HG02759 (cell line): ENCODE measurements around the gene MSI2.
A peak's percentile ranks its signal among the peaks of the same experiment; 100 is the strongest.

Source experiments
- ATAC-seq: cut with Tn5 transposase; IDR thresholded peaks from one replicate; pipeline ENCODE4 v1.9.1; 2021; ENCODE audit warnings: mild to moderate bottlenecking, moderate library complexity; ENCODE audit not compliant: unreplicated experiment

The MSI2 gene

DNA sequence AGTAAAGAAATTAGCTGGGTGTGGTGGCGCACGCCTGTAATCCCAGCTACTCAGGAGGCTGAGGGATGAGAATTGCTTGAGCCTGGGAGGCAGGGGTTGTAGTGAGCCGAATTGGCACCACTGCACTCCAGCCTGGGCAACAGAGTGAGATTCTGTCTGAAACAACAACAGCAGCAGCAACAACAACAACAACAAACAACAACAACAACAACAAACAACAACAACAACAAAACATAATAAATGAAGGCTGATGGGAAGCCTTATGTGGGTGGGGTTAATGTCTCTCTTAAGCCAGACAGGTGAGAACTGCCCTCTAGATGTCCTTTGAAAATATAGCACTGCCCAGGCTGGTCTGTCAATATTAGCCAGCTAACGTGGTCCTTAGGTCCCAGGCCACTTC, 107.3 kb downstream of the MSI2 start:
- no peak for ATAC-seq

GRCh38 chr17:57363998-57364643, 107.8 kb downstream of the MSI2 start:
- no peak for ATAC-seq

DNA sequence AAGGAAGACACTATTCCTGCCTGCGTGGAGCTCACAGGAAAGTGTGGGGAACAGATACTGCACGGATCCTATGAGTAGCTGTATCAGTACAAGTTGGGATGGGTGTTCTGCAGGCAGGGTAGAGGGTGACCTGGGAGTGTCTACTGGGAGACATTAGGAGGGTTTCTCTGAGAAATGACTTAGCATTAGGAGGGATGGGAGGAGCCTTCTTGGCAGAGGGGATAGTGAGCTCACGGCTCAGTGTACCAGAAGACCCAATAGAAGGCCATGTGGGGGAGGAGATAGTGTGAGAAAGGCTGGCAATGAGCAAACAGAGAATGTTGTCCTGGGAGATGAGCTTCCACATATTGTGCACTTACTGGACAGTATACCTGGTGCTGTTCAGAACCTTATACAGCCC, 109.1 kb downstream of the MSI2 start:
- ATAC-seq = no peak

GRCh38 chr17:57366177-57366557, 109.8 kb downstream of the MSI2 start:
- ATAC-seq = no peak

DNA sequence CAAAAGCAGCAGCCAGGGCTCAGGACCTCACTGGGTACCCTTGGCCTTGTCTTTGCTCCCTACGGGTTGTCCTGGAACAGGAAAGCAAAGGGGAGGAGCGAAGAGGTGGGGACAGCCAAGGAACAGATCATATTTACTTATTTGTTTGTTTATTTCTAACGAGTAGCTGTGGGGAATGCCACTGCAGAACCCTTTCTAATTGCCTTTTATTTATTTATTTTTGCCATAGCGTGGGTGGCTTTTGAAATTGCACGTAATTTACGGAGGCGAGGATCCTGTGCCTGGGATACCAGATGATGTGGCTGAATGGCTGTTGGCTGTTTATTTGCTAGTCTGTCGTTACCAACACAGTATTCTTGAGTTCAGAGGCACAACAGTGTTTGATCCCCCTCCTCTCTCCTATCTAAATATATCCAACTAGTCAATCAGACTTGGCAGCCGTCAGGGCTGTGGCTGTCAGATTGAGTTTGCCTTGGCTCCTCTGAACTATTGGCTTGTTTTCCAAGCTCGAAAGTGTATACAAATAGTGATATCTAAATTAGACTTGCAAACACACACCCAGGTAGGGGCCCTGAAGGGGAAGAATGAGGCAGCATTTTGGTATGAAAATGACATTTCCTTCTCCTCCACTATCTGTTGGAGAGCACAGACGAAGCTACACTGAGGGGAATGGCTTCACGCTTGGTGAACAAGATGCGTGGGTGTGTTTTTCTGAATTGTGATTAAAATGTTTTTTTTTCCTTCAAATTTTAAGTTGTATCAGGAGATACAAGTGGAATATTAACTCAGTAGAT, 110.4 kb downstream of the MSI2 start:
- ATAC-seq = no peak

- peak; percentile 42 for ATAC-seq
Measured at GRCh38 chr17:57368637-57369336, 112.5 kb downstream of the MSI2 start.

DNA sequence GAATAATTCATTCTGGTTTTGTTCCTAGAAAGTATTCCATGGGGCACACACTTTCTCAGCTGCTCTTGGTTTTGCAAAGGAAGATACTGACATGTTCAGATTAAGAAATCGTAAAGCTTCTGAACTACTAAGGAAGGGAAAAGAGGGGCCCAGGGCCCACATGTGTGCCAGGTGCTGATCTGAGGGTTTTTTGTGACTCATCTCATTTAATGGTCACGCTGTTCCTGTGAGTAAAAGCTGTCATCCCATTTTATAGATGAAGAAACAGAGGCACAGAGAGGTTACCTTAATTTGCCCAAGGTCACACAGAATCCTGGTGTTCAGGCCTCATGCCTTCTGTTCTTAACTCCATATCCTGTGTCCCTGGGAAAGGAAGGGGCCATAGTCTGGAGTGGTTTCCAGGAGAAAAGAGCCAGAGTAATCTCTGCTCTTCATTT, 113.2 kb downstream of the MSI2 start:
- ATAC-seq = peak; percentile 39

GRCh38 chr17:57370037-57370581, 113.8 kb downstream of the MSI2 start:
- peak; percentile 65 for ATAC-seq

DNA sequence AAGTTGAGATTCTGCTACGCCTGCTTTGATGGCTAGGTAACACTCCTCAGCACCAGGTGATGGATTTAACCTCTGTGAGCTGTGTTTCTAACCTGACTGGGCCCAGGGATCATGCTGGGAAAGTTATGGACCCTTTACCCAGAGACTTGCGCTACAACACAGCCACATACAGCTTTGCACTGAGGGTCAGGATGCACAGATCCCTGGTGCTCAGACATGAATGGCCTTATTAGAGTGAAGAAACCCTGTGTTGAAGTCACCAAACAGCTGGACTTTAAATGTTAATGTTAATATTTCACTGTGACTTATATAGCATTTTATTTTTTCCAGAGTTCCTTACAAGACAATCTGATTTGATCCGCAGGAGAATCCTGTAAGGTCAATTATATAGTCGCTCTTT, 114.3 kb downstream of the MSI2 start:
- no peak for ATAC-seq

DNA sequence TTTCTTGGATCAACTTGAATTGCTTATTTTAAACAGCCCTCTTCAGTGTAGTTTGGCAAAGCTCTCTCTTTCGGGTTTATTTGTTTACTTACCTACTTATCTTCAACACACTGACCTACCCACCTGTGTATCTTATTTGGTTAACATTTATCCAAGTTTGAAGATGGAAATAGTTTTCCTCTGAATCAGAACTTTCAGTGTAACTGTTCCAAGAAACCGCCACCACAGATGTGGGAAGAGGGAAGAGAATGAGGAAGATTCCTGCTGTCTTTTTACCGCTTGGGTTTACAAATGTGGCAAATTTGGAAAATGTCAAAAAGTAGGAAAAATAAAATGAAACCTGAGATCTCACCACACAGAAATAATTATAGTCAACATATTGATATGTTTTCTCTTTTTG, 115.8 kb downstream of the MSI2 start:
- no peak for ATAC-seq

- no peak for ATAC-seq
Measured at GRCh38 chr17:57373048-57373447, 116.7 kb downstream of the MSI2 start.

DNA sequence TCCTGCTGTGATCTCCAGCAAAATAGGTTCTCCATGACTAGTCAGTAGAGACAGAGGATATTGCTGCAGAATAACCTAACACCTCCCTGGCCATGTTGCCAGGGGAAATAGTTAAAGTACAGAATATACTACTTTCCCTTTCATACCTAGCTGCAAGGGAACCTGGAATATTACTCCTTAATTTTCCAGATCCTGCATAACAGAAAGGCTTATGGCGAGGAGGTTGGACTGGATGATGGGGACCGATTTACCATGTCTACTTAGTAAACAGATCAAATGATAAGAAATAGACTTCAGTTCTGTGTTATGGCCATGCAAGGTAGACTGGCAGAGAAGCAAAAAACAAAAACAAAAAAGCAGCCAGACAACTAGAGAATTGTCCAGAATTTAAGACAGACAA, 117.4 kb downstream of the MSI2 start:
- ATAC-seq = no peak

- ATAC-seq = no peak
Measured at GRCh38 chr17:57375040-57375769, 118.9 kb downstream of the MSI2 start.

- no peak for ATAC-seq
Measured at GRCh38 chr17:57375770-57376225, 119.5 kb downstream of the MSI2 start.

- ATAC-seq = no peak
Measured at GRCh38 chr17:57377094-57377493, 120.8 kb downstream of the MSI2 start.

GRCh38 chr17:57379237-57379894, 123.0 kb downstream of the MSI2 start:
- no peak for ATAC-seq

- no peak for ATAC-seq
Measured at GRCh38 chr17:57379895-57380434, 123.6 kb downstream of the MSI2 start.

DNA sequence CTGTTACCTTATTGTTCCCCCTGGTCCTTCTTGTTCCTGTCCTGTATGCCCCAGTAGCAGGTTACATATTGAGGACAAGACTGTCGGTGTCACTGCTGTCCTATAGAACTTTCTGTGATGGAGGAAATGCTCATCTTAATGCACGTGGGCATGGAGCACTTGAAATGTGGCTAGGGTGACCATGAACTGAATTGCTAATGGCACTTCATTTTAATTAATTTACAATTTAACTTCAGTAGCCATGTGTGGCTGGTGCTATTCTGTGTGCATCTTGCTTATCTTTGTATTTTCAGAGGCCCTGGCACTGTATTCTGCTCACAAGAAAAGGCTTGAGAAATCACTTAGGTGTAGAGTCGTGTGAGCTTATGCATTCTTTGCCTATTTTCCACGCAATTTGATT, 125.2 kb downstream of the MSI2 start:
- ATAC-seq = no peak

DNA sequence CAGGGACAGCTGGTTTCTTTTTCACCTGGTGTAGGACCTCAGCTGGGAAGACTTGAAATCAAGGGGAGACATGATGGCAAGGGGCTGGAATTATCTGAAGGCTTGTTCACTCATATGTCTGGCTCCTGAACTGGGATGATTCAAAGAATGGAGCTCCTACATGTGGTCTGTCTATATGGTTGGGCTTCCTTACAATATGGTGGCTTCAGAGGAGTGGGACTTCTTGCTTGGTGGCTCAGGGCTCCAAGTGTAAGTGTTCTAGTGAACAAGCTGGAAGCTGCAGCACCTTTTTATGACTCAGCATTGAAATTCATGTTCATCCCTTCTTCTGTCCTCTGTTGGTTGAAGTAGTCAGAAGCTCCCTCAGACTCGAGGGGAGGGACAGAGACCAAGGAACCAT, 127.9 kb downstream of the MSI2 start:
- no peak for ATAC-seq

DNA sequence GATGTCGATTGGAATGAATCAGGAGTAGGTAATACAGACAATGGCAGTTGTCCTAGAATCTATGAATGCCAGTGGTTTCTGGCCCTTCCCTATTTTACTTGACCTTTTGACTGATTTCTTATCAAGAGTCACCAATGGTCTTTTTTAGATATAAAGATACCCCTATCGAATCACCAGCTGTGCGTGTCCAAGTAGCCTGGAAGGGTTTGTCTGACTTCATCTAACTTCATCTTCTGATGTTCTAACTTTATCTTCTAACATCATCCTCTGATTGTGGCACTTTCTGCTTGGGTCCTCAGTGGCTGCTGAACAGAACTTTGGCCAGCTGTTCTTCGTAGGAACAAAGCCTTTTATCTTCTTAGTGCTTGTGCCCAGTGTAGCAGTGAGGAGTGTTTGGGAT, 129.7 kb downstream of the MSI2 start:
- no peak for ATAC-seq
